Calu3 (cell line): ENCODE data around the gene ZNF217. TPM values are rescaled to one million over a fixed set of nuclear protein-coding genes. Genes with fewer than 3 reads are reported as not detected.
"Not testable (repeated sequence)": the region's sequence is repeated elsewhere in the genome, so short reads cannot be mapped to it uniquely, and the experiment has no call there.

Experiments
- BruUV-seq: library from RNA; stranded (reverse); fragments of 400-500 nt; replicated peaks from 2 replicates; lab custom pipeline; 2021; lab: Mats Ljungman, UMichigan
- CTCF ChIA-PET: fragments of 300-600 bp; sonication (Branson Sonifier 250); formaldehyde crosslinking; loops from one replicate; lab custom pipeline; 2022; ENCODE audit warnings: antibody characterized with exemption; lab: Charles Lee
- DNase-seq: peaks from one replicate; pipeline ENCODE4 v3.0.0; 2022
- H3K27ac Mint-ChIP-seq: one replicate; pipeline ENCODE4 v1.8.0; 2022; ENCODE audit warnings: mixed read lengths; ENCODE audit not compliant: unreplicated experiment
- H3K27me3 Mint-ChIP-seq: one replicate; pipeline ENCODE4 v1.8.0; 2022; ENCODE audit warnings: mixed read lengths; ENCODE audit not compliant: unreplicated experiment
- H3K36me3 Mint-ChIP-seq: one replicate; pipeline ENCODE4 v1.8.0; 2022; ENCODE audit warnings: mild to moderate bottlenecking, moderate library complexity, mixed read lengths; ENCODE audit not compliant: insufficient read depth, unreplicated experiment
- H3K4me1 Mint-ChIP-seq: one replicate; pipeline ENCODE4 v1.8.0; 2022; ENCODE audit warnings: mild to moderate bottlenecking, low read depth, mixed read lengths; ENCODE audit not compliant: unreplicated experiment
- H3K4me3 Mint-ChIP-seq: one replicate; pipeline ENCODE4 v1.8.0; 2022; ENCODE audit warnings: mild to moderate bottlenecking, low read depth, moderate library complexity, mixed read lengths; ENCODE audit not compliant: unreplicated experiment
- H3K9me3 Mint-ChIP-seq: one replicate; pipeline ENCODE4 v1.8.0; 2022; ENCODE audit warnings: low read depth, mixed read lengths; ENCODE audit not compliant: unreplicated experiment
- CTCF ChIP-seq: fragments of 200-600 bp; IDR thresholded peaks from one replicate; pipeline ENCODE4 v1.8.0; 2022; ENCODE audit warnings: antibody characterized with exemption; ENCODE audit not compliant: unreplicated experiment
- intact Hi-C: fragments of 100-400 bp; cut with micrococcal nuclease; formaldehyde crosslinking; loops from one replicate; pipeline ENCODE4 v1.10.0; 2022; ENCODE audit not compliant: unreplicated experiment
- total RNA-seq: library from RNA; stranded (reverse); gene quantifications from 2 replicates; pipeline ENCODE4 v1.2.3, GENCODE V29; 2022

ZNF217 gene
- total RNA-seq, 1 experiment from 2014 or later = 87.3 TPM

- H3K27me3 Mint-ChIP-seq = no peaks in the 10 kb centered on the region
- H3K36me3 Mint-ChIP-seq = peaks cover 15% of the 10 kb centered on the region
- no peak overlapping the region for H3K4me3 Mint-ChIP-seq
- H3K4me1 Mint-ChIP-seq = peaks cover 44% of the 10 kb centered on the region
- intact Hi-C loops = loop anchor here (2.0 kb wide), 1 partner anchor 21 kb away; no protein-coding TSS in a partner anchor
- peak; percentile 58 for DNase-seq
- TF ChIP-seq CTCF = no peak
- no TSS peak for BruUV-seq
- CTCF ChIA-PET = interaction anchor here (0.7 to 0.9 kb wide), 2 partner anchors 59 to 302 kb away, joined by 3 to 5 read pairs; no protein-coding TSS in a partner anchor
- peak overlapping the region; percentile 28 for H3K27ac Mint-ChIP-seq
- no peaks in the 10 kb centered on the region for H3K9me3 Mint-ChIP-seq
These were observed 24.3 kb upstream of the ZNF217 start for GRCh38 chr20:53617791-53618489.

- intact Hi-C loops, H3K4me3 Mint-ChIP-seq, H3K27ac Mint-ChIP-seq, BruUV-seq, DNase-seq, H3K9me3 Mint-ChIP-seq, H3K36me3 Mint-ChIP-seq, H3K27me3 Mint-ChIP-seq, CTCF ChIA-PET: not testable (repeated sequence)
- H3K4me1 Mint-ChIP-seq = peaks cover 36% of the 10 kb centered on the region
These were observed 22.9 kb upstream of the ZNF217 start for GRCh38 chr20:53616489-53616888.

- no peak overlapping the region for H3K27ac Mint-ChIP-seq
- peaks cover 4% of the 10 kb centered on the region for H3K36me3 Mint-ChIP-seq
- DNase-seq = no peak
- H3K4me3 Mint-ChIP-seq = no peak overlapping the region
- H3K4me1 Mint-ChIP-seq = peaks cover 40% of the 10 kb centered on the region
- BruUV-seq = no TSS peak
- H3K27me3 Mint-ChIP-seq = no peaks in the 10 kb centered on the region
- CTCF ChIA-PET = interaction anchor here (1.0 kb wide), 1 partner anchor 19 kb away, joined by 7 read pairs; no protein-coding TSS in a partner anchor
- intact Hi-C loops = no loop called here
- no peak for TF ChIP-seq CTCF
- H3K9me3 Mint-ChIP-seq = no peaks in the 10 kb centered on the region
These were observed 20.1 kb upstream of the ZNF217 start for GRCh38 chr20:53613748-53614147.

- H3K36me3 Mint-ChIP-seq, intact Hi-C loops, DNase-seq, H3K9me3 Mint-ChIP-seq, H3K27ac Mint-ChIP-seq, BruUV-seq, H3K4me3 Mint-ChIP-seq, H3K27me3 Mint-ChIP-seq: not testable (repeated sequence)
- CTCF ChIA-PET = interaction anchor here (0.7 to 0.9 kb wide), 3 partner anchors 60 to 767 kb away, joined by 3 read pairs; no protein-coding TSS in a partner anchor
- H3K4me1 Mint-ChIP-seq = peaks cover 33% of the 10 kb centered on the region
These were observed 18.6 kb upstream of the ZNF217 start for GRCh38 chr20:53612289-53612688.

GRCh38 chr20:53611449-53611894, 17.8 kb upstream of the ZNF217 start:
- Mint-ChIP-seq H3K36me3 (peaks cover 4% of the 10 kb centered on the region), H3K4me3 (peak overlapping the region; percentile 28), H3K9me3 (no peaks in the 10 kb centered on the region), H3K4me1 (peaks cover 33% of the 10 kb centered on the region), H3K27me3 (no peaks in the 10 kb centered on the region), H3K27ac (peak overlapping the region; percentile 52)
- no TSS peak for BruUV-seq
- DNase-seq = peak; percentile 35
- intact Hi-C loops = no loop called here
- no peak for TF ChIP-seq CTCF
- CTCF ChIA-PET = interaction anchor here (0.6 to 1.3 kb wide), 5 partner anchors 12 to 768 kb away, joined by 3 to 6 read pairs (median 3); no protein-coding TSS in a partner anchor
